IMR-90 (cell line): ENCODE measurements around the gene AXL. TPM values are rescaled to one million over a fixed set of nuclear protein-coding genes. Genes with fewer than 3 reads are reported as not detected.

Source experiments
- ATAC-seq: fragments of 200-7000 bp; cut with Tn5 transposase; 2 replicates; pipeline ENCODE4 v1.9.1; 2020; ENCODE audit warnings: low read depth, mild to moderate bottlenecking, moderate library complexity
- BruUV-seq: library from RNA; stranded (reverse); fragments of 400-500 nt; replicated peaks from 2 replicates; lab custom pipeline; 2021; lab: Mats Ljungman, UMichigan
- CTCF ChIA-PET: fragments of 300-600 bp; formaldehyde crosslinking; extraction: SDS; loops from one replicate; lab custom pipeline; 2021; ENCODE audit warnings: antibody characterized with exemption; lab: Yijun Ruan, JAX
- POLR2A ChIA-PET: fragments of 300-600 bp; sonication (Branson Sonifier 250); formaldehyde crosslinking; loops from one replicate; lab custom pipeline; 2022; ENCODE audit warnings: antibody characterized with exemption; ENCODE audit not compliant: unreplicated experiment; lab: Charles Lee
- DNase-seq: peaks from one replicate; pipeline ENCODE4 v3.0.0; 2013
- H2AFZ ChIP-seq: replicated peaks from 2 replicates; pipeline ENCODE3; 2013; ENCODE audit warnings: low read length, mild to moderate bottlenecking; ENCODE audit not compliant: poor library complexity
- H2AK5ac ChIP-seq: 2 replicates; pipeline ENCODE4 v1.6.1; 2013; ENCODE audit warnings: low read depth, low read length, inconsistent platforms
- H2AK9ac ChIP-seq: replicated peaks from 2 replicates; pipeline ENCODE3; 2013; ENCODE audit warnings: mild to moderate bottlenecking, low read depth, low read length, moderate library complexity; ENCODE audit not compliant: poor library complexity
- H2BK120ac ChIP-seq: 2 replicates; pipeline ENCODE4 v1.6.1; 2013; ENCODE audit warnings: low read depth, low read length, inconsistent platforms
- H2BK15ac ChIP-seq: 3 replicates; pipeline ENCODE4 v1.6.1; 2013; ENCODE audit warnings: low read depth, low read length, inconsistent platforms
- H2BK20ac ChIP-seq: 2 replicates; pipeline ENCODE4 v1.6.1; 2013; ENCODE audit warnings: low read depth, mild to moderate bottlenecking, inconsistent platforms, low read length, moderate library complexity
- H2BK5ac ChIP-seq: 2 replicates; pipeline ENCODE4 v1.6.1; 2013; ENCODE audit warnings: mild to moderate bottlenecking, low read depth, low read length, inconsistent platforms; ENCODE audit not compliant: poor library complexity, severe bottlenecking
- H3K14ac ChIP-seq: replicated peaks from 2 replicates; pipeline ENCODE4 v1.6.1; 2013; ENCODE audit warnings: low read depth, low read length, inconsistent platforms
- H3K18ac ChIP-seq: 2 replicates; pipeline ENCODE4 v1.6.1; 2013; ENCODE audit warnings: low read depth, low read length, control low read depth
- H3K23ac ChIP-seq: 2 replicates; pipeline ENCODE4 v1.6.1; 2013; ENCODE audit warnings: low read depth, low read length, inconsistent platforms
- H3K27ac ChIP-seq: 2 replicates; pipeline ENCODE4 v1.5.1; 2013; ENCODE audit warnings: mild to moderate bottlenecking, control low read depth, low read length; ENCODE audit not compliant: insufficient read depth
- H3K27me3 ChIP-seq: 2 replicates; pipeline ENCODE4 v1.6.1; 2013; ENCODE audit warnings: low read length; ENCODE audit not compliant: control insufficient read depth, insufficient read depth
- H3K36me3 ChIP-seq: 2 replicates; pipeline ENCODE4 v1.6.1; 2013; ENCODE audit warnings: low read length, mixed read lengths; ENCODE audit not compliant: control insufficient read depth, insufficient read depth
- H3K4ac ChIP-seq: 2 replicates; pipeline ENCODE4 v1.6.1; 2013; ENCODE audit warnings: low read depth, low read length, inconsistent platforms
- H3K4me1 ChIP-seq: 2 replicates; pipeline ENCODE4 v1.6.1; 2013; ENCODE audit warnings: low read length, mixed read lengths; ENCODE audit not compliant: control insufficient read depth, insufficient read depth
- H3K4me2 ChIP-seq: 2 replicates; pipeline ENCODE4 v1.6.1; 2013; ENCODE audit warnings: low read depth, mild to moderate bottlenecking, control low read depth, low read length, moderate library complexity
- H3K4me3 ChIP-seq: 2 replicates; pipeline ENCODE4 v1.5.1; 2013; ENCODE audit warnings: low read depth, mild to moderate bottlenecking, control low read depth, low read length, moderate library complexity; ENCODE audit not compliant: insufficient read depth
- H3K56ac ChIP-seq: 2 replicates; pipeline ENCODE4 v1.6.1; 2013; ENCODE audit warnings: low read length, inconsistent platforms; ENCODE audit not compliant: insufficient read depth; ENCODE audit errors: extremely low read depth
- H3K79me1 ChIP-seq, 2 experiments: 2 replicates each; pipeline ENCODE4 v1.6.1; 2013; ENCODE audit warnings: low read length in 2 of 2, inconsistent platforms in 1 of 2, low read depth in 1 of 2
- H3K9ac ChIP-seq: 2 replicates; pipeline ENCODE4 v1.6.1; 2013; ENCODE audit warnings: low read depth, low read length, control low read depth
- H3K9me1 ChIP-seq: 2 replicates; pipeline ENCODE4 v1.6.1; 2013; ENCODE audit warnings: low read length, inconsistent platforms; ENCODE audit not compliant: insufficient read depth
- H3K9me3 ChIP-seq: 2 replicates; pipeline ENCODE4 v1.6.1; 2013; ENCODE audit warnings: low read length; ENCODE audit not compliant: control insufficient read depth, insufficient read depth
- H4K20me1 ChIP-seq: 2 replicates; pipeline ENCODE4 v1.6.1; 2013; ENCODE audit warnings: low read length, inconsistent platforms; ENCODE audit not compliant: insufficient read depth
- H4K5ac ChIP-seq: 2 replicates; pipeline ENCODE4 v1.6.1; 2013; ENCODE audit warnings: mild to moderate bottlenecking, low read depth, low read length, control low read depth
- H4K8ac ChIP-seq, 2 experiments: 2 replicates each; pipeline ENCODE4 v1.6.1; 2013; ENCODE audit warnings: low read depth in 2 of 2, low read length in 2 of 2, control low read depth in 1 of 2, inconsistent platforms in 1 of 2
- H4K91ac ChIP-seq: 2 replicates; pipeline ENCODE4 v1.6.1; 2013; ENCODE audit warnings: low read depth, low read length, inconsistent platforms; ENCODE audit not compliant: insufficient read depth
- BHLHE40 ChIP-seq: fragments of 150-350 bp; IDR thresholded peaks from 2 replicates; pipeline ENCODE4 v1.6.1; 2016; ENCODE audit warnings: mild to moderate bottlenecking, low read depth, low read length
- CEBPB ChIP-seq: IDR thresholded peaks from 2 replicates; pipeline ENCODE4 v1.6.1; 2012; ENCODE audit warnings: low read depth, low read length, improper control_type of control experiment
- CHD1 ChIP-seq: IDR thresholded peaks from 2 replicates; pipeline ENCODE4 v1.6.1; 2012; ENCODE audit warnings: low read depth, low read length, improper control_type of control experiment
- CTCF ChIP-seq: conservative IDR thresholded peaks from 2 replicates; pipeline ENCODE4 v1.5.1; 2012; ENCODE audit warnings: mild to moderate bottlenecking, low read depth, low read length, improper control_type of control experiment
- ELK1 ChIP-seq: fragments of 150-350 bp; IDR thresholded peaks from 2 replicates; pipeline ENCODE4 v1.6.1; 2016; ENCODE audit warnings: low read depth, mild to moderate bottlenecking, low read length, moderate library complexity, borderline replicate concordance
- FOS ChIP-seq: fragments of 150-350 bp; IDR thresholded peaks from 2 replicates; pipeline ENCODE4 v1.6.1; 2016; ENCODE audit warnings: low read depth, low read length
- MAFK ChIP-seq: IDR thresholded peaks from 2 replicates; pipeline ENCODE4 v1.6.1; 2012; ENCODE audit warnings: low read depth, low read length, improper control_type of control experiment
- MAZ ChIP-seq: IDR thresholded peaks from 2 replicates; pipeline ENCODE4 v1.6.1; 2012; ENCODE audit warnings: low read depth, mild to moderate bottlenecking, low read length, improper control_type of control experiment, moderate library complexity, borderline replicate concordance
- MXI1 ChIP-seq: IDR thresholded peaks from 2 replicates; pipeline ENCODE4 v1.6.1; 2012; ENCODE audit warnings: low read depth, mild to moderate bottlenecking, low read length, moderate library complexity, borderline replicate concordance
- NFE2L2 ChIP-seq: fragments of 150-350 bp; IDR thresholded peaks from 2 replicates; pipeline ENCODE4 v1.6.1; 2016; ENCODE audit warnings: low read depth, mild to moderate bottlenecking, low read length
- POLR2A ChIP-seq: IDR thresholded peaks from 2 replicates; pipeline ENCODE4 v1.6.1; 2012; ENCODE audit warnings: mild to moderate bottlenecking, low read depth, low read length
- RAD21 ChIP-seq: IDR thresholded peaks from 2 replicates; pipeline ENCODE4 v1.6.1; 2012; ENCODE audit warnings: low read length, improper control_type of control experiment
- RCOR1 ChIP-seq: IDR thresholded peaks from 2 replicates; pipeline ENCODE4 v1.6.1; 2012; ENCODE audit warnings: mild to moderate bottlenecking, low read length, improper control_type of control experiment; ENCODE audit not compliant: insufficient replicate concordance
- RFX5 ChIP-seq: IDR thresholded peaks from 2 replicates; pipeline ENCODE4 v1.8.0; 2012; ENCODE audit warnings: low read depth, mild to moderate bottlenecking, low read length, moderate library complexity
- SMC3 ChIP-seq: fragments of 150-350 bp; IDR thresholded peaks from 2 replicates; pipeline ENCODE4 v1.6.1; 2016; ENCODE audit warnings: low read depth, mild to moderate bottlenecking, antibody characterized with exemption, low read length, moderate library complexity
- USF2 ChIP-seq: fragments of 150-350 bp; IDR thresholded peaks from 2 replicates; pipeline ENCODE4 v1.6.1; 2017; ENCODE audit warnings: mild to moderate bottlenecking, antibody characterized with exemption, low read length, low read depth
- WGBS, 2 experiments: methylation state at CpG; one replicate each; pipeline versions ENCODE4 v1.1.5 to v1.1.7; 2013; ENCODE audit warnings: missing lambda C conversion rate in 2 of 2; ENCODE audit not compliant: insufficient read length in 1 of 2; ENCODE audit errors: extremely low coverage in 2 of 2; 5-methylcytosine and 5-hydroxymethylcytosine counted together
- dilution Hi-C: fragments of 300-500 bp; cut with HindIII; formaldehyde crosslinking; loops from one replicate; pipeline ENCODE4 v1.14.3; 2018; ENCODE audit warnings: low sequenced_read_pairs; ENCODE audit not compliant: unreplicated experiment
- in situ Hi-C: fragments of 300-500 bp; cut with MboI; formaldehyde crosslinking; loops from 3 replicates; pipeline ENCODE4 v1.14.3; 2019; ENCODE audit warnings: low sequenced_read_pairs, inconsistent platforms, mixed read lengths
- intact Hi-C: fragments of 100-400 bp; cut with micrococcal nuclease; formaldehyde crosslinking; loops from 2 replicates; pipeline ENCODE4 v1.10.0; 2022
- polyA plus RNA-seq, 3 experiments: library from polyadenylated mRNA; depleted of rRNA; stranded (reverse); fragments of >200 nt; gene quantifications; 2 replicates each; pipeline ENCODE4 v1.2.3, GENCODE V29; 2012; ENCODE audit warnings: low replicate concordance in 1 of 3
- total RNA-seq: library from RNA; depleted of rRNA; stranded (reverse); fragments of >200 nt; gene quantifications from 2 replicates; pipeline ENCODE4 v1.2.3, GENCODE V29; 2012

The AXL gene
- total and polyA plus RNA-seq, 2 of the 4 experiments (the other 2 are of a cell fraction) = 212 to 466 TPM

GRCh38 chr19:41214161-41214560 lies 4.9 kb upstream of the AXL start:
- no peak overlapping the region for H3K14ac ChIP-seq
- H3K18ac ChIP-seq = no peak overlapping the region
- intact Hi-C loops = no loop called here
- CTCF ChIA-PET = no interaction called here
- H2BK15ac ChIP-seq = no peak overlapping the region
- H3K23ac ChIP-seq = no peak overlapping the region
- H4K8ac ChIP-seq = no peak overlapping the region
- no peak overlapping the region for H3K4me3 ChIP-seq
- no peak overlapping the region for H2BK120ac ChIP-seq
- no peak for ATAC-seq
- 100% methylated on average over 1 of the region's 1 CpG; no CpG with 5 or more reads in 1 of the 2 experiments for WGBS, 2 experiments
- no peak overlapping the region for H2BK5ac ChIP-seq
- peaks cover 8% of the 10 kb centered on the region; the same call in 1 of the 2 replicates for H3K9me1 ChIP-seq
- H3K36me3 ChIP-seq = no peaks in the 10 kb centered on the region
- no peak overlapping the region for H3K9ac ChIP-seq
- no peak overlapping the region for H3K56ac ChIP-seq
- POLR2A ChIA-PET = no interaction called here
- in situ Hi-C loops = no loop called here
- H3K4me2 ChIP-seq = no peak overlapping the region
- no peak overlapping the region for H2AK9ac ChIP-seq
- no peak overlapping the region for H4K91ac ChIP-seq
- H3K4me1 ChIP-seq = peaks cover 8% of the 10 kb centered on the region
- BruUV-seq = no TSS peak
- H2AK5ac ChIP-seq = no peak overlapping the region
- dilution Hi-C loops = no loop called here
- H3K79me1 ChIP-seq = peaks cover 0 to 11% of the 10 kb centered on the region in 2 experiments; a peak in 2 of 4 replicates
- no peak for TF ChIP-seq CEBPB
- TF ChIP-seq BHLHE40 = no peak
- TF ChIP-seq FOS = no peak
- no peak for TF ChIP-seq POLR2A
- TF ChIP-seq CTCF = no peak
- TF ChIP-seq SMC3 = no peak
- TF ChIP-seq MAFK = no peak
- TF ChIP-seq ELK1 = no peak
- TF ChIP-seq CHD1 = no peak
- TF ChIP-seq RAD21 = no peak
- TF ChIP-seq USF2 = no peak
- TF ChIP-seq RCOR1 = no peak
- no peak for TF ChIP-seq MXI1
- TF ChIP-seq RFX5 = no peak
- no peak for TF ChIP-seq MAZ
- TF ChIP-seq NFE2L2 = no peak
- no peak overlapping the region for H3K27ac ChIP-seq
- H3K9me3 ChIP-seq = no peaks in the 10 kb centered on the region
- no peak overlapping the region for H2BK20ac ChIP-seq
- H4K5ac ChIP-seq = no peak overlapping the region
- H3K27me3 ChIP-seq = no peaks in the 10 kb centered on the region
- H3K4ac ChIP-seq = no peak overlapping the region
- no peaks in the 10 kb centered on the region for H4K20me1 ChIP-seq
- H2AFZ ChIP-seq = no peak overlapping the region
- no peak for DNase-seq
